HepG2 (cell line): ENCODE results near the gene MYADML2. TPM values are rescaled to one million over a fixed set of nuclear protein-coding genes. Genes with fewer than 3 reads are reported as not detected.
A peak's percentile ranks its signal among the peaks of the same experiment; 100 is the strongest.

Source experiments
- ATAC-seq: fragments of 200-7000 bp; cut with Tn5 transposase; 3 replicates; pipeline ENCODE4 v1.9.1; 2020; ENCODE audit warnings: mild to moderate bottlenecking, moderate library complexity
- BruUV-seq: library from RNA; stranded (reverse); fragments of 400-500 nt; replicated peaks from 2 replicates; lab custom pipeline; 2021; lab: Mats Ljungman, UMichigan
- CTCF ChIA-PET: fragments of 300-600 bp; formaldehyde crosslinking; extraction: SDS; loops from one replicate; lab custom pipeline; 2021; ENCODE audit warnings: low total read pairs, inconsistent platforms, low intra/inter-chr PET ratio; lab: Yijun Ruan, JAX
- POLR2A ChIA-PET: fragments of 350-600 bp; sonication (Branson Sonifier 250); formaldehyde crosslinking; loops from one replicate; lab custom pipeline; 2020; ENCODE audit warnings: antibody characterized with exemption, inconsistent platforms; lab: Yijun Ruan, JAX
- DNase-seq: peaks from one replicate; pipeline ENCODE4 v3.0.0-alpha.2; 2015; ENCODE audit warnings: low spot score
- FAIRE-seq: peaks from 3 replicates; lab custom pipeline; 2011; peaks lifted over from hg19 to GRCh38; lab: Jason Lieb, UNC
- H2AFZ ChIP-seq: one replicate; pipeline ENCODE4 v1.6.1; 2011; ENCODE audit warnings: low read length, inconsistent platforms
- H3K27ac ChIP-seq: fragments of 300-600 bp; 3 replicates; pipeline ENCODE4 v1.8.0; 2011; ENCODE audit warnings: mixed run types, mild to moderate bottlenecking, mixed read lengths, low read length, inconsistent platforms; ENCODE audit not compliant: insufficient read depth; ENCODE audit errors: extremely low read length
- H3K27me3 ChIP-seq, 2 experiments: fragments of 200-600 bp in 1 of 2; 2 replicates in 1 of 2; 3 replicates in 1 of 2; pipeline versions ENCODE4 v1.6.0 to v1.8.0; 2011; ENCODE audit warnings: low read length in 2 of 2, mild to moderate bottlenecking in 2 of 2, moderate library complexity in 2 of 2, inconsistent platforms in 1 of 2; ENCODE audit not compliant: insufficient read depth in 2 of 2, control insufficient read depth in 1 of 2
- H3K36me3 ChIP-seq, 2 experiments: fragments of 200-600 bp in 1 of 2; replicated peaks in 1 of 2; 2 replicates in 1 of 2; 3 replicates in 1 of 2; pipeline versions ENCODE4 v1.5.1 to v1.8.0; 2011; ENCODE audit warnings: low read length in 2 of 2, inconsistent platforms in 1 of 2; ENCODE audit not compliant: insufficient read depth in 2 of 2, control insufficient read depth in 1 of 2
- H3K4me1 ChIP-seq: 2 replicates; pipeline ENCODE4 v1.5.1; 2012; ENCODE audit warnings: low read length, inconsistent platforms; ENCODE audit not compliant: insufficient read depth
- H3K4me2 ChIP-seq: 2 replicates; pipeline ENCODE4 v1.6.0; 2011; ENCODE audit warnings: low read depth, low read length, inconsistent platforms
- H3K4me3 ChIP-seq, 3 experiments: fragments of 200-600 bp in 1 of 3; sonication (generic), shearing (Covaris generic) in 1 of 3; replicated peaks in 1 of 3; 2 replicates each; pipeline ENCODE4 v1.5.1; 2011 to 2016; ENCODE audit warnings: low read length in 3 of 3, inconsistent platforms in 2 of 3, low read depth in 2 of 3, mild to moderate bottlenecking in 2 of 3, control low read depth in 1 of 3, mixed read lengths in 1 of 3; ENCODE audit not compliant: insufficient read depth in 1 of 3
- H3K79me2 ChIP-seq: one replicate; pipeline ENCODE4 v1.6.1; 2011; ENCODE audit warnings: low read length, inconsistent platforms; ENCODE audit not compliant: insufficient read depth
- H3K9ac ChIP-seq: 2 replicates; pipeline ENCODE4 v1.6.0; 2011; ENCODE audit warnings: mild to moderate bottlenecking, low read depth, low read length, inconsistent platforms; ENCODE audit not compliant: insufficient read depth
- H3K9me3 ChIP-seq: 2 replicates; pipeline ENCODE4 v1.5.1; 2012; ENCODE audit warnings: mild to moderate bottlenecking, low read length
- H4K20me1 ChIP-seq: 2 replicates; pipeline ENCODE4 v1.6.0; 2011; ENCODE audit warnings: inconsistent platforms, mild to moderate bottlenecking, low read length, moderate library complexity; ENCODE audit not compliant: insufficient read depth
- ASH2L ChIP-seq: fragments of 300-600, 200-600 bp; sonication (generic); IDR thresholded peaks from 2 replicates; pipeline ENCODE4 v1.7.0; 2017; ENCODE audit warnings: low read depth, mild to moderate bottlenecking, moderate library complexity, mixed read lengths, low read length; ENCODE audit not compliant: insufficient read length
- HOMEZ ChIP-seq: IDR thresholded peaks from 2 replicates; pipeline ENCODE4 v1.6.1; 2016; ENCODE audit warnings: low read depth
- HOXA7 ChIP-seq: sonication (generic); formaldehyde crosslinking; IDR thresholded peaks from 2 replicates; pipeline ENCODE4 v1.8.1; 2022; ENCODE audit warnings: mild to moderate bottlenecking, missing genetic modification reagents, moderate library complexity
- POLR2AphosphoS2 ChIP-seq: IDR thresholded peaks from 2 replicates; pipeline ENCODE4 v1.6.1; 2011; ENCODE audit warnings: low read depth, low read length, improper control_type of control experiment
- TFAP4 ChIP-seq: sonication (generic); IDR thresholded peaks from 2 replicates; pipeline ENCODE4 v1.6.1; 2016; ENCODE audit warnings: low read depth, borderline replicate concordance
- ZBTB33 ChIP-seq: sonication (generic); formaldehyde crosslinking; IDR thresholded peaks from 2 replicates; pipeline ENCODE4 v1.4.0; 2020; ENCODE audit warnings: missing genetic modification reagents
- ZC3H4 ChIP-seq: sonication (generic); formaldehyde crosslinking; IDR thresholded peaks from 2 replicates; pipeline ENCODE4 v1.4.0; 2020; ENCODE audit warnings: missing genetic modification reagents, borderline replicate concordance
- ZNF121 ChIP-seq: sonication (generic); formaldehyde crosslinking; IDR thresholded peaks from 2 replicates; pipeline ENCODE4 v1.5.0; 2020; ENCODE audit warnings: mild to moderate bottlenecking, missing genetic modification reagents
- ZNF263 ChIP-seq: sonication (generic); formaldehyde crosslinking; IDR thresholded peaks from 2 replicates; pipeline ENCODE4 v1.4.0; 2020; ENCODE audit warnings: missing genetic modification reagents
- ZNF468 ChIP-seq: sonication (generic); formaldehyde crosslinking; IDR thresholded peaks from 2 replicates; pipeline ENCODE4 v1.8.0; 2022; ENCODE audit warnings: mild to moderate bottlenecking, moderate library complexity, missing genetic modification reagents
- ZNF580 ChIP-seq: IDR thresholded peaks from 2 replicates; pipeline ENCODE4 v1.6.1; 2016; ENCODE audit warnings: low read depth, borderline replicate concordance
- ZSCAN25 ChIP-seq: sonication (generic); formaldehyde crosslinking; IDR thresholded peaks from 2 replicates; pipeline ENCODE4 v1.8.0; 2022; ENCODE audit warnings: mild to moderate bottlenecking, missing genetic modification reagents
- WGBS: methylation state at CpG from one replicate; pipeline ENCODE4 v1.1.6; 2017; ENCODE audit warnings: low lambda C conversion rate; 5-methylcytosine and 5-hydroxymethylcytosine counted together
- in situ Hi-C: cut with HindIII; loops from 2 replicates; pipeline ENCODE4 v1.10.0; 2017; ENCODE audit warnings: low pct_unique_long_range_greater_than_20kb; ENCODE audit not compliant: extremely low pct_ligation_motif_present
- intact Hi-C: fragments of 100-400 bp; cut with micrococcal nuclease; formaldehyde crosslinking; loops from one replicate; pipeline ENCODE4 v1.10.0; 2022; ENCODE audit not compliant: unreplicated experiment
- polyA plus RNA-seq, 8 experiments: library from polyadenylated mRNA; depleted of rRNA in 3 of 8; stranded (reverse) in 7 of 8; unstranded in 1 of 8; fragments of >200 nt; fragmentation: Illumina TruSeq in 4 of 8; extraction: Trizol in 4 of 8; gene quantifications; 2 replicates each; pipeline versions ENCODE4 v1.2.1 to v1.2.3, GENCODE V29; 2011 to 2016; ENCODE audit warnings: low read depth in 4 of 8, missing spikeins in 1 of 8, mixed read lengths in 1 of 8; ENCODE audit not compliant: insufficient read depth in 1 of 8
- total RNA-seq, 5 experiments: library from RNA; depleted of rRNA; stranded (reverse); fragments of >200 nt; fragmentation: Illumina TruSeq; extraction: Trizol; gene quantifications; 2 replicates each; pipeline ENCODE4 v1.2.3, GENCODE V29; 2016; ENCODE audit warnings: low read depth in 1 of 5

MYADML2 gene
- total and polyA plus RNA-seq, 2 of the 13 experiments (the other 11 are each of a cell fraction or from before 2014, with no cell fraction given): not detected

- TF ChIP-seq HOMEZ (CRISPR knock-in tag) (no peak), ASH2L (no peak)
Observed at GRCh38 chr17:81948635-81949378, 1.8 kb upstream of the MYADML2 start (continued).

GRCh38 chr17:81944858-81945257 is 2.2 kb downstream of the MYADML2 start:
- no TSS peak for BruUV-seq
- no peak for DNase-seq
- no peak overlapping the region for H3K4me3 ChIP-seq
- in situ Hi-C loops (no loop called here), intact Hi-C loops (loop anchor here (1.0 kb wide), 1 partner anchor 8 kb away; no protein-coding TSS in a partner anchor)
- POLR2A ChIA-PET: interaction anchor here (1.0 to 2.7 kb wide), 12 partner anchors 8 to 93 kb away, joined by 3 to 17 read pairs (median 6); partner anchors contain the start of genes CENPX, DCXR, LRRC45 and NOTUM
- H3K4me1 ChIP-seq: peaks cover 56% of the 10 kb centered on the region
- ATAC-seq: no peak
- H3K79me2 ChIP-seq: no peaks in the 10 kb centered on the region
- TF ChIP-seq ZNF468 (no peak), ZNF121 (peak; percentile 77; the same call in 1 of the 2 replicates), HOXA7 (no peak), ZC3H4 (CRISPR knock-in tag) (no peak), TFAP4 (no peak), ZNF263 (CRISPR knock-in tag) (no peak), POLR2AphosphoS2 (no peak), ZNF580 (CRISPR knock-in tag) (no peak), ZBTB33 (CRISPR knock-in tag) (0 out of 2 replicates have a peak, but pooled peaks have one; percentile 37), ZSCAN25 (CRISPR knock-in tag) (no peak)
- H3K9me3 ChIP-seq: no peaks in the 10 kb centered on the region
- CTCF ChIA-PET: no interaction called here
- 84% methylated on average over 9 of the region's 9 CpGs for WGBS
- no peaks in the 10 kb centered on the region for H3K36me3 ChIP-seq
- no peak for FAIRE-seq
- 0 out of 2 replicates have a peak overlapping the region, but pooled peaks have one; percentile 35 for H3K4me2 ChIP-seq
- no peak overlapping the region for H3K27ac ChIP-seq
- H3K9ac ChIP-seq: no peak overlapping the region
- no peak overlapping the region for H2AFZ ChIP-seq
- H3K27me3 ChIP-seq: peaks cover 9 to 14% of the 10 kb centered on the region in 2 experiments; a peak in 3 of 5 replicates
- no peaks in the 10 kb centered on the region for H4K20me1 ChIP-seq
